SK-N-SH treated with all-trans-retinoic acid at 6 μM for 48 hours (cell line): ENCODE results near the gene DNAL1.

Source experiments
- ATAC-seq: fragments of 200-7000 bp; cut with Tn5 transposase; 3 replicates; pipeline ENCODE4 v1.9.1; 2020; ENCODE audit warnings: mild to moderate bottlenecking, moderate library complexity
- ARNTL ChIP-seq: fragments of 450-650 bp; formaldehyde crosslinking; IDR thresholded peaks from 2 replicates; pipeline ENCODE4 v1.5.0; 2020; ENCODE audit warnings: low read depth, mild to moderate bottlenecking, moderate library complexity, borderline replicate concordance
- BACH2 ChIP-seq: fragments of 250-450 bp; sonication (Bioruptor Pico); IDR thresholded peaks from 2 replicates; pipeline ENCODE4 v1.9.0; 2021; ENCODE audit warnings: mild to moderate bottlenecking, borderline replicate concordance
- CSDC2 ChIP-seq: fragments of 250-450 bp; sonication (Bioruptor Pico); IDR thresholded peaks from 2 replicates; pipeline ENCODE4 v1.5.0; 2020; ENCODE audit warnings: mild to moderate bottlenecking, moderate library complexity
- ESRRG ChIP-seq: fragments of 250-450 bp; sonication (Bioruptor Pico); IDR thresholded peaks from 2 replicates; pipeline ENCODE4 v1.6.1; 2021; ENCODE audit warnings: mild to moderate bottlenecking
- GLIS3 ChIP-seq: fragments of 250-450 bp; sonication (Bioruptor Pico); IDR thresholded peaks from 2 replicates; pipeline ENCODE4 v1.5.0; 2020; ENCODE audit warnings: mild to moderate bottlenecking, moderate library complexity
- ISL1 ChIP-seq: fragments of 250-450 bp; sonication (Bioruptor Pico); IDR thresholded peaks from 2 replicates; pipeline ENCODE4 v2.1.2; 2022; ENCODE audit warnings: mild to moderate bottlenecking, moderate library complexity
- PPARA ChIP-seq: fragments of 250-450 bp; sonication (Bioruptor Pico); IDR thresholded peaks from 2 replicates; pipeline ENCODE4 v1.5.0; 2020; ENCODE audit warnings: mild to moderate bottlenecking, borderline replicate concordance
- RARB ChIP-seq: fragments of 250-450 bp; sonication (Bioruptor Pico); IDR thresholded peaks from 2 replicates; pipeline ENCODE4 v1.8.0; 2021; ENCODE audit warnings: mild to moderate bottlenecking, moderate library complexity
- SNAI2 ChIP-seq: fragments of 250-450 bp; sonication (Bioruptor Pico); IDR thresholded peaks from 2 replicates; pipeline ENCODE4 v1.5.0; 2020; ENCODE audit warnings: mild to moderate bottlenecking, moderate library complexity
- TCF4 ChIP-seq: fragments of 250-450 bp; sonication (Bioruptor Pico); IDR thresholded peaks from 2 replicates; pipeline ENCODE4 v1.8.0; 2021; ENCODE audit warnings: mild to moderate bottlenecking, moderate library complexity, borderline replicate concordance
- TOX ChIP-seq: fragments of 250-450 bp; sonication (Bioruptor Pico); IDR thresholded peaks from 2 replicates; pipeline ENCODE4 v1.8.0; 2021; ENCODE audit warnings: mild to moderate bottlenecking, moderate library complexity, borderline replicate concordance
- ZC3H10 ChIP-seq: fragments of 250-450 bp; sonication (Bioruptor Pico); IDR thresholded peaks from 2 replicates; pipeline ENCODE4 v1.5.1; 2021; ENCODE audit warnings: mild to moderate bottlenecking, moderate library complexity
- ZFP3 ChIP-seq: fragments of 250-450 bp; sonication (Bioruptor Pico); IDR thresholded peaks from 2 replicates; pipeline ENCODE4 v1.5.0; 2020; ENCODE audit warnings: mild to moderate bottlenecking, moderate library complexity
- ZFP30 ChIP-seq: fragments of 450-650 bp; formaldehyde crosslinking; IDR thresholded peaks from 2 replicates; pipeline ENCODE4 v1.5.0; 2022; ENCODE audit warnings: mild to moderate bottlenecking, moderate library complexity
- ZNF565 ChIP-seq: fragments of 450-650 bp; formaldehyde crosslinking; conservative IDR thresholded peaks from 2 replicates; pipeline ENCODE4 v1.5.0; 2020; ENCODE audit warnings: low read depth, mild to moderate bottlenecking, moderate library complexity
- ZNF8 ChIP-seq: fragments of 450-650 bp; formaldehyde crosslinking; IDR thresholded peaks from 2 replicates; pipeline ENCODE4 v1.5.0; 2020; ENCODE audit warnings: mild to moderate bottlenecking, moderate library complexity
- TF ChIP-seq, protein P1 (sequence below): fragments of 250-450 bp; sonication (Bioruptor Pico); IDR thresholded peaks from 2 replicates; pipeline ENCODE4 v1.5.1; 2020; ENCODE audit warnings: low read depth, mild to moderate bottlenecking, moderate library complexity
- TF ChIP-seq, protein P2 (sequence below): fragments of 250-450 bp; sonication (Bioruptor Pico); IDR thresholded peaks from 2 replicates; pipeline ENCODE4 v1.5.1; 2021; ENCODE audit warnings: mild to moderate bottlenecking, moderate library complexity
- TF ChIP-seq, protein P3 (sequence below): fragments of 250-450 bp; sonication (Bioruptor Pico); IDR thresholded peaks from 2 replicates; pipeline ENCODE4 v1.8.0; 2020; ENCODE audit warnings: mild to moderate bottlenecking, moderate library complexity, borderline replicate concordance
- TF ChIP-seq, protein P4 (sequence below): fragments of 250-450 bp; sonication (Bioruptor Pico); IDR thresholded peaks from 2 replicates; pipeline ENCODE4 v1.5.0; 2020; ENCODE audit warnings: mild to moderate bottlenecking, moderate library complexity
- TF ChIP-seq, protein P5 (sequence below): fragments of 250-450 bp; sonication (Bioruptor Pico); IDR thresholded peaks from 2 replicates; pipeline ENCODE4 v1.8.0; 2021; ENCODE audit warnings: low read depth, mild to moderate bottlenecking, moderate library complexity, borderline replicate concordance

DNAL1 gene

DNA sequence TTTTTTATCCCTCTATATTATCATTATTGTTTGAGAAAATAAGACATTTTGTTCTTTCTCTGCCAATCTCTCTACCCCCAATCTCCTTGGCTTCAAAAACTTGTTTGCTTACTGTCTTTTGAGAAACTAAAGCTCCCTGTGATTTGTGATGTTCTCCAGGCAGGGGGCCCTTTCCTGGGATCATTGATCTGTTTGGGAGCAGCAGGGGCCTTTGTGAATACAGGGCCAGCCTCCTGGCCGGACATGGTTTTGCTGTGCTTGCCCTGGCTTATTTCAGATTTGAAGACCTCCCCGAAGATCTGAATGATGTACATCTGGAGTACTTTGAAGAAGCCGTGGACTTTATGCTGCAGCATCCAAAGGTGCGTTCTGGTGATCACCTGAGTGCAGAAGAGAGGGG is 28.0 kb upstream of the DNAL1 start (continued):
- TF ChIP-seq, protein P1, sequence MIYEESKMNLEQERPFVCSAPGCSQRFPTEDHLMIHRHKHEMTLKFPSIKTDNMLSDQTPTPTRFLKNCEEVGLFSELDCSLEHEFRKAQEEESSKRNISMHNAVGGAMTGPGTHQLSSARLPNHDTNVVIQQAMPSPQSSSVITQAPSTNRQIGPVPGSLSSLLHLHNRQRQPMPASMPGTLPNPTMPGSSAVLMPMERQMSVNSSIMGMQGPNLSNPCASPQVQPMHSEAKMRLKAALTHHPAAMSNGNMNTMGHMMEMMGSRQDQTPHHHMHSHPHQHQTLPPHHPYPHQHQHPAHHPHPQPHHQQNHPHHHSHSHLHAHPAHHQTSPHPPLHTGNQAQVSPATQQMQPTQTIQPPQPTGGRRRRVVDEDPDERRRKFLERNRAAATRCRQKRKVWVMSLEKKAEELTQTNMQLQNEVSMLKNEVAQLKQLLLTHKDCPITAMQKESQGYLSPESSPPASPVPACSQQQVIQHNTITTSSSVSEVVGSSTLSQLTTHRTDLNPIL (CRISPR knock-in tag): no peak
- TF ChIP-seq PPARA: no peak
- TF ChIP-seq TCF4 (CRISPR knock-in tag): no peak

DNA sequence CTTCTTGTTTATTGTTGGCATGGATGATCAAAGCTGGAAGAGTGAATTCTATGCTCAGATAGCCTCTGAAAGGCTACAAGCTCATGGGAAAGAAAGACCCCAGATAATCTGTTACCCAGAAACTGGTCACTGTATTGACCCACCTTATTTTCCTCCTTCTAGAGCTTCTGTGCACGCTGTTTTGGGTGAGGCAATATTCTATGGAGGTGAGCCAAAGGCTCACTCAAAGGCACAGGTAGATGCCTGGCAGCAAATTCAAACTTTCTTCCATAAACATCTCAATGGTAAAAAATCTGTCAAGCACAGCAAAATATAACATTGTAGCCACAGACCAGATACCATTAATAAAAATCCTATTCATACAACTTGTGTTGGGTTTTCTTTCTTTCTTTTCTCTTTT is 25.3 kb upstream of the DNAL1 start:
- no peak for TF ChIP-seq ESRRG (CRISPR knock-in tag)
- no peak for TF ChIP-seq TOX (CRISPR knock-in tag)
- TF ChIP-seq CSDC2 (CRISPR knock-in tag): no peak
- TF ChIP-seq RARB: no peak
- TF ChIP-seq SNAI2 (CRISPR knock-in tag): no peak
- no peak for TF ChIP-seq ARNTL (CRISPR knock-in tag)
- no peak for TF ChIP-seq ZNF8
- TF ChIP-seq TCF4 (CRISPR knock-in tag): no peak
- TF ChIP-seq, protein P1 (CRISPR knock-in tag): no peak
- TF ChIP-seq, protein P2, sequence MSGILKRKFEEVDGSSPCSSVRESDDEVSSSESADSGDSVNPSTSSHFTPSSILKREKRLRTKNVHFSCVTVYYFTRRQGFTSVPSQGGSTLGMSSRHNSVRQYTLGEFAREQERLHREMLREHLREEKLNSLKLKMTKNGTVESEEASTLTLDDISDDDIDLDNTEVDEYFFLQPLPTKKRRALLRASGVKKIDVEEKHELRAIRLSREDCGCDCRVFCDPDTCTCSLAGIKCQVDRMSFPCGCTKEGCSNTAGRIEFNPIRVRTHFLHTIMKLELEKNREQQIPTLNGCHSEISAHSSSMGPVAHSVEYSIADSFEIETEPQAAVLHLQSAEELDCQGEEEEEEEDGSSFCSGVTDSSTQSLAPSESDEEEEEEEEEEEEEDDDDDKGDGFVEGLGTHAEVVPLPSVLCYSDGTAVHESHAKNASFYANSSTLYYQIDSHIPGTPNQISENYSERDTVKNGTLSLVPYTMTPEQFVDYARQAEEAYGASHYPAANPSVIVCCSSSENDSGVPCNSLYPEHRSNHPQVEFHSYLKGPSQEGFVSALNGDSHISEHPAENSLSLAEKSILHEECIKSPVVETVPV (CRISPR knock-in tag): no peak
- TF ChIP-seq PPARA: no peak
- TF ChIP-seq ZC3H10 (CRISPR knock-in tag): no peak
- TF ChIP-seq ZFP3: no peak
- TF ChIP-seq, all 23 proteins: peak for 0
- ATAC-seq: no peak

DNA sequence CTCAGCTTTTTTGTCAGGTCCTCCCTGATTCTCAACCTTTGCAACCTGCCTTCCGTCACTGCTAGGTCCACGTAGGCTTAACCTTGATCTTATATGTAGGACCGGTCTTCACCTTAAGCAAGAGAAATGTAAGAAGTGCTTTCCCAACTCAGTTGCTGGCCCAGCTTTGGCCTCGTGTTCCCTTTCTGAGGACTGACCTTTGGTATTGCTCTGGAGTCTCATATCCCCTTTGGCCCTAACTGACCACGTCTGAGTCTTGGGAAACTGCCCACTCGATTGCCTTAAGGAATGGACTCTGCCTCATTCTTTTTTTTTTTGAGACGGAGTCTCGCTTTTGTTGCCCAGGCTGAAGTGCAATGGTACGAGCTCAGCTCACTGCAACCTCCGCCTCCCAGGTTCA is 24.5 kb upstream of the DNAL1 start:
- TF ChIP-seq, protein P3, sequence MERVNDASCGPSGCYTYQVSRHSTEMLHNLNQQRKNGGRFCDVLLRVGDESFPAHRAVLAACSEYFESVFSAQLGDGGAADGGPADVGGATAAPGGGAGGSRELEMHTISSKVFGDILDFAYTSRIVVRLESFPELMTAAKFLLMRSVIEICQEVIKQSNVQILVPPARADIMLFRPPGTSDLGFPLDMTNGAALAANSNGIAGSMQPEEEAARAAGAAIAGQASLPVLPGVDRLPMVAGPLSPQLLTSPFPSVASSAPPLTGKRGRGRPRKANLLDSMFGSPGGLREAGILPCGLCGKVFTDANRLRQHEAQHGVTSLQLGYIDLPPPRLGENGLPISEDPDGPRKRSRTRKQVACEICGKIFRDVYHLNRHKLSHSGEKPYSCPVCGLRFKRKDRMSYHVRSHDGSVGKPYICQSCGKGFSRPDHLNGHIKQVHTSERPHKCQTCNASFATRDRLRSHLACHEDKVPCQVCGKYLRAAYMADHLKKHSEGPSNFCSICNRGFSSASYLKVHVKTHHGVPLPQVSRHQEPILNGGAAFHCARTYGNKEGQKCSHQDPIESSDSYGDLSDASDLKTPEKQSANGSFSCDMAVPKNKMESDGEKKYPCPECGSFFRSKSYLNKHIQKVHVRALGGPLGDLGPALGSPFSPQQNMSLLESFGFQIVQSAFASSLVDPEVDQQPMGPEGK (CRISPR knock-in tag): no peak
- TF ChIP-seq GLIS3 (CRISPR knock-in tag) (no peak), TOX (CRISPR knock-in tag) (no peak), ZFP30 (no peak), BACH2 (no peak), TCF4 (CRISPR knock-in tag) (no peak), ARNTL (CRISPR knock-in tag) (no peak), ZFP3 (no peak)
- TF ChIP-seq, protein P4, sequence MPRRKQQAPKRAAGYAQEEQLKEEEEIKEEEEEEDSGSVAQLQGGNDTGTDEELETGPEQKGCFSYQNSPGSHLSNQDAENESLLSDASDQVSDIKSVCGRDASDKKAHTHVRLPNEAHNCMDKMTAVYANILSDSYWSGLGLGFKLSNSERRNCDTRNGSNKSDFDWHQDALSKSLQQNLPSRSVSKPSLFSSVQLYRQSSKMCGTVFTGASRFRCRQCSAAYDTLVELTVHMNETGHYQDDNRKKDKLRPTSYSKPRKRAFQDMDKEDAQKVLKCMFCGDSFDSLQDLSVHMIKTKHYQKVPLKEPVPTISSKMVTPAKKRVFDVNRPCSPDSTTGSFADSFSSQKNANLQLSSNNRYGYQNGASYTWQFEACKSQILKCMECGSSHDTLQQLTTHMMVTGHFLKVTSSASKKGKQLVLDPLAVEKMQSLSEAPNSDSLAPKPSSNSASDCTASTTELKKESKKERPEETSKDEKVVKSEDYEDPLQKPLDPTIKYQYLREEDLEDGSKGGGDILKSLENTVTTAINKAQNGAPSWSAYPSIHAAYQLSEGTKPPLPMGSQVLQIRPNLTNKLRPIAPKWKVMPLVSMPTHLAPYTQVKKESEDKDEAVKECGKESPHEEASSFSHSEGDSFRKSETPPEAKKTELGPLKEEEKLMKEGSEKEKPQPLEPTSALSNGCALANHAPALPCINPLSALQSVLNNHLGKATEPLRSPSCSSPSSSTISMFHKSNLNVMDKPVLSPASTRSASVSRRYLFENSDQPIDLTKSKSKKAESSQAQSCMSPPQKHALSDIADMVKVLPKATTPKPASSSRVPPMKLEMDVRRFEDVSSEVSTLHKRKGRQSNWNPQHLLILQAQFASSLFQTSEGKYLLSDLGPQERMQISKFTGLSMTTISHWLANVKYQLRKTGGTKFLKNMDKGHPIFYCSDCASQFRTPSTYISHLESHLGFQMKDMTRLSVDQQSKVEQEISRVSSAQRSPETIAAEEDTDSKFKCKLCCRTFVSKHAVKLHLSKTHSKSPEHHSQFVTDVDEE (CRISPR knock-in tag): no peak
- ATAC-seq: no peak

DNA sequence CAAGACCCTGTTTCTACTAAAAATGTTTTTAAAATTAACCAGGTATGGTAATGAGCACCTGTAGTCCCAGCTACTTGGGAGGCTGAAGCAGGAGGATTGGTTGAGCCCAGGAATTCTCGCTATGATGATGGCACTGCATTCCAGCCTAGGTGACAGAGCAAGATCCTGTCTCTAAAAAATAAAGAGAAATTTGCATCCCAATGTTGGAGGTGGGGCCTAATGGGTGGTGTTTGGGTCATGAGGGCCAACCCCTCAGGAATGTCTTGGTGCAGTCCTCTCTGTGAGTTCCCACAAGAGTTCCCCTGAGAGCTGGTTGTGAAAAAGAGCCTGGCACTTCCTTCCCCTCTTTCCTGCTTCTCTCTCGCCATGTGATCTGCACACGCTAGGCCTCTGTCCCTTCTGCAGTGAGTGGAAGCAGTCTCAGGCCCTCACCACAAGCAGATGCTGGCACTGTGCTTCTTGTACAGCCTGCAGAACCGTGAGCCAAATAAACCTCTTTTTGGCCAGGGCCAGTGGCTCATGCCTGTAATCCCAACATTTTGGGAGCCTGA is 21.2 kb upstream of the DNAL1 start:
- ATAC-seq: no peak
- no peak for TF ChIP-seq ZNF8
- TF ChIP-seq ZFP30: no peak
- TF ChIP-seq TOX (CRISPR knock-in tag): no peak
- no peak for TF ChIP-seq ZNF565 (CRISPR knock-in tag)
- TF ChIP-seq SNAI2 (CRISPR knock-in tag): no peak
- no peak for TF ChIP-seq ISL1 (CRISPR knock-in tag)
- TF ChIP-seq TCF4 (CRISPR knock-in tag): no peak
- TF ChIP-seq, protein P5, sequence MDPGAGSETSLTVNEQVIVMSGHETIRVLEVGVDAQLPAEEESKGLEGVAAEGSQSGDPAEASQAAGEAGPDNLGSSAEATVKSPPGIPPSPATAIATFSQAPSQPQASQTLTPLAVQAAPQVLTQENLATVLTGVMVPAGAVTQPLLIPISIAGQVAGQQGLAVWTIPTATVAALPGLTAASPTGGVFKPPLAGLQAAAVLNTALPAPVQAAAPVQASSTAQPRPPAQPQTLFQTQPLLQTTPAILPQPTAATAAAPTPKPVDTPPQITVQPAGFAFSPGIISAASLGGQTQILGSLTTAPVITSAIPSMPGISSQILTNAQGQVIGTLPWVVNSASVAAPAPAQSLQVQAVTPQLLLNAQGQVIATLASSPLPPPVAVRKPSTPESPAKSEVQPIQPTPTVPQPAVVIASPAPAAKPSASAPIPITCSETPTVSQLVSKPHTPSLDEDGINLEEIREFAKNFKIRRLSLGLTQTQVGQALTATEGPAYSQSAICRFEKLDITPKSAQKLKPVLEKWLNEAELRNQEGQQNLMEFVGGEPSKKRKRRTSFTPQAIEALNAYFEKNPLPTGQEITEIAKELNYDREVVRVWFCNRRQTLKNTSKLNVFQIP (CRISPR knock-in tag): no peak
